Suprapubic skin (tissue), 3 donors: ENCODE measurements around the gene DGCR2.

Experiments used
- EP300 ChIP-seq: sonication (generic); formaldehyde crosslinking; IDR thresholded peaks from one replicate; pipeline ENCODE4 v1.6.1; 2017; ENCODE audit warnings: antibody characterized with exemption
- POLR2A ChIP-seq, 2 donors: fragments of 450-650 bp; IDR thresholded peaks; one replicate each; pipeline ENCODE4 v1.6.1; 2017; ENCODE audit warnings: antibody characterized with exemption in 2 of 2, mild to moderate bottlenecking in 2 of 2, moderate library complexity in 2 of 2
- TF ChIP-seq, protein P1 (sequence below), 2 donors: fragments of 200-600 bp in 1 of 2; fragments of 450-650 bp in 1 of 2; sonication (generic) in 1 of 2; IDR thresholded peaks; one replicate each; pipeline ENCODE4 v1.5.1; 2016 to 2019; ENCODE audit warnings: antibody characterized with exemption in 2 of 2, mild to moderate bottlenecking in 1 of 2, moderate library complexity in 1 of 2

DNA sequence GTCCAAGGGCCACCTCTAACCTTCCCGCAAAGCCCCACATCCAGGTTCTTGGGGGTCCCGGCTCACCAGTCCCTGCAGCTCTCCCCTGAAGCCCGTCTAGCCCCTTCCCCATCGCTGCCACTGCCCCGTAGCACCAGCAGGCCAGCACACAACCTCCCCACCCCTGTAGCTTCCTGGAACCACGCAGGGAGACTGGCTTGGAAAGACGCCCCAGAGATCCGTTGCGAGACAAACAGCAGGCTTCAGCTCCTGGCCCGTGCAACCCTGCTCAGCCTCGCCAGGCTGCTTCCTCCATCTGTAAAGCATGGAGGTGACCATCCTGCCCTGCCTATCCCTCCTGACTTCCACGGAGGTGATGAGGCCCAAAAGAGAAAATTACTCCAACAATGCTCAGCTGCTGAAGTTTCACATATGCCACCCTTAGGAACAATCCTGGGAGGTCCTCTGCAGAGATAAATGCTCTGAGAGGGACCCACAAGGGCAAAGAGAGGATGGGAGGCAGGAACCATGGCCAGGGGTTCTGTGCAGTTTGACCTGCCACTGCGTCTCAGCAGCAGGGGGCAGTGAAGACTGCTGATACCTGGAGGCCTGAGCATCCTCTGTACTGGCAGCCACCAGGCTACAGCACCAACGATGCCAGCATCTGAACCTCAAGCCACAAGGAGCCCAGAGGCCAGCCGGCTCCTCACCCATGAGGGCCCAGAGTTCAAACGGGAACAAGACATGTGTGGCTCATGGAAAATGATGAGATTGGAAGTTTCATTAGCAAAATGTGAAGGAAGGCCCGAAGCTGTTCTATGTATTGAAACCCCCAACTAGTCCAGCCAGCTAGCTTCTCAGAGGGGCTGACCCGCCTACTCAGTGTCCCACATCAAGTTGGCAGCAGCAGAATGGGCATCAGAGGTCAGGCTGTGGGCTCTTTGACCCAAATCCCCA, 16.1 kb downstream of the DGCR2 start:
- TF ChIP-seq, protein P1, sequence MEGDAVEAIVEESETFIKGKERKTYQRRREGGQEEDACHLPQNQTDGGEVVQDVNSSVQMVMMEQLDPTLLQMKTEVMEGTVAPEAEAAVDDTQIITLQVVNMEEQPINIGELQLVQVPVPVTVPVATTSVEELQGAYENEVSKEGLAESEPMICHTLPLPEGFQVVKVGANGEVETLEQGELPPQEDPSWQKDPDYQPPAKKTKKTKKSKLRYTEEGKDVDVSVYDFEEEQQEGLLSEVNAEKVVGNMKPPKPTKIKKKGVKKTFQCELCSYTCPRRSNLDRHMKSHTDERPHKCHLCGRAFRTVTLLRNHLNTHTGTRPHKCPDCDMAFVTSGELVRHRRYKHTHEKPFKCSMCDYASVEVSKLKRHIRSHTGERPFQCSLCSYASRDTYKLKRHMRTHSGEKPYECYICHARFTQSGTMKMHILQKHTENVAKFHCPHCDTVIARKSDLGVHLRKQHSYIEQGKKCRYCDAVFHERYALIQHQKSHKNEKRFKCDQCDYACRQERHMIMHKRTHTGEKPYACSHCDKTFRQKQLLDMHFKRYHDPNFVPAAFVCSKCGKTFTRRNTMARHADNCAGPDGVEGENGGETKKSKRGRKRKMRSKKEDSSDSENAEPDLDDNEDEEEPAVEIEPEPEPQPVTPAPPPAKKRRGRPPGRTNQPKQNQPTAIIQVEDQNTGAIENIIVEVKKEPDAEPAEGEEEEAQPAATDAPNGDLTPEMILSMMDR (IDR thresholded peaks at IDR 0.05), result no peak
- TF ChIP-seq POLR2A (IDR thresholded peaks at IDR 0.05) (no peak), EP300 (no peak)
